Measurements from ENCODE around the gene C1orf167.

Gene C1orf167

DNA sequence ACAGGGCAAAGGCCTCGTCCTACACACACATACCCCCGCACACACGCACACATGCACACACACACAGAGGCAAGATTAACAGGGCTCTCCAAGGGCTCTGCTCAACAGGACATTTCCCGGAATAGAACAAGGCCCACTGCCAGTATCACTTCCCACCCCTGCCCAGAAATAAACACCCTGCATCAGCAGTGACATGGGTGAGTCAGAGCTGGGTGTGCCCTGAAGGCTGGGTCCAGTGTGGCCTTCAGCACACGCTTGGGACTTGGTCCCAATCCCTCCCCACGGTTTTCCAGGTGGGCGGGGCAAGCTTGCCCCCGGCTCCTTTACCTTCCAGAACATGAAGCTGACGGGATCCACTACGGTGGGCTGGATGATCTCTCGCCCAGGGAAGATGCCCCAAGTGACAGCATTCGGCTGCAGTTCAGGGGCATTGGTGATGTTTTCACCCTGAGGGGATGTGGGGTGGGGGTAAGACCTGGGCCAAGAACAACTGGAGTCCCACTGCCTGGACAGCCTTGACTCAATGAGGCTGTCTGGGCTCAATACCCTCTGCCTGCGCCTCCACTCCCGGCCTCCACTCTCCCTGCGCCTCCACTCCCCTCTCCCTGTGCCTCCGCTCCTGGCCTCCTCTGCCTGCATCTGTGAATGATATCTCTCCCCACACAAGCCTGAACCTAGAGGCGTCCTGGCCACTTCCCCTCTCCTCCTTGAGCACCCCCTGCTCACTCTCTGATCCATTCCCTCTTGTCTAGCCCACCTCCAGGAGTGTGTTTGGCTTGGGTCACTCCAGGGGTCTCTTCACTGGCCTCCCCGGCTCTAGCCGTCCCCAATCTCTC, 29.1 kb downstream of the C1orf167 start:
- TF ChIP-seq CTCF (IDR thresholded peaks at IDR 0.05; ENCODE audit: low read length), result no peak
- TF ChIP-seq EZH2 (IDR thresholded peaks at IDR 0.05; ENCODE audit: borderline replicate concordance, low read length), result no peak
- Histone ChIP-seq H3K9me2 (ENCODE audit: low read depth, low read length) (no peaks in the 10 kb centered on the region), H3K4me2 (ENCODE audit: low read length) (no peak overlapping the region), H3K4me1 (ENCODE audit: insufficient read depth, low read length, severe bottlenecking) (peaks cover under 1% of the 10 kb centered on the region), H3K79me2 (ENCODE audit: insufficient read depth, low read length) (no peaks in the 10 kb centered on the region), H4K20me1 (ENCODE audit: insufficient read depth, low read length) (no peaks in the 10 kb centered on the region), H3K27me3 (ENCODE audit: insufficient read depth, low read length) (no peaks in the 10 kb centered on the region), H3K4me3 (ENCODE audit: low read depth, low read length, poor library complexity, severe bottlenecking) (no peak overlapping the region), H3K27ac (ENCODE audit: low read depth, low read length, poor library complexity, severe bottlenecking) (no peak overlapping the region), H3K9me3 (ENCODE audit: low read length) (no peaks in the 10 kb centered on the region), H3K36me3 (ENCODE audit: insufficient read depth, low read length) (peaks cover 35% of the 10 kb centered on the region), H3K9ac (ENCODE audit: low read length) (no peak overlapping the region), H2AFZ (ENCODE audit: low read length) (no peak overlapping the region), H3F3A (ENCODE audit: insufficient read depth, low read length) (no peaks in the 10 kb centered on the region)

GRCh38 chr1:11792106-11792505, 30.1 kb downstream of the C1orf167 start:
- Histone ChIP-seq H3K9me3 (ENCODE audit: low read length) (no peaks in the 10 kb centered on the region), H3K79me2 (ENCODE audit: insufficient read depth, low read length) (no peaks in the 10 kb centered on the region), H3K4me3 (ENCODE audit: low read depth, low read length, poor library complexity, severe bottlenecking) (no peak overlapping the region), H3K4me2 (ENCODE audit: low read length) (no peak overlapping the region), H4K20me1 (ENCODE audit: insufficient read depth, low read length) (no peaks in the 10 kb centered on the region), H3K9me2 (ENCODE audit: low read depth, low read length) (no peaks in the 10 kb centered on the region), H3K27me3 (ENCODE audit: insufficient read depth, low read length) (no peaks in the 10 kb centered on the region), H3K36me3 (ENCODE audit: insufficient read depth, low read length) (peaks cover 39% of the 10 kb centered on the region), H3K27ac (ENCODE audit: low read depth, low read length, poor library complexity, severe bottlenecking) (no peak overlapping the region), H2AFZ (ENCODE audit: low read length) (no peak overlapping the region), H3K9ac (ENCODE audit: low read length) (no peak overlapping the region), H3K4me1 (ENCODE audit: insufficient read depth, low read length, severe bottlenecking) (no peaks in the 10 kb centered on the region), H3F3A (ENCODE audit: insufficient read depth, low read length) (no peaks in the 10 kb centered on the region)
- no peak for TF ChIP-seq EZH2 (IDR thresholded peaks at IDR 0.05; ENCODE audit: borderline replicate concordance, low read length)
- no peak for TF ChIP-seq CTCF (IDR thresholded peaks at IDR 0.05; ENCODE audit: low read length)

- Histone ChIP-seq H3K36me3 (ENCODE audit: insufficient read depth, low read length) (peaks cover 44% of the 10 kb centered on the region), H2AFZ (ENCODE audit: low read length) (no peak overlapping the region), H3K4me2 (ENCODE audit: low read length) (no peak overlapping the region), H4K20me1 (ENCODE audit: insufficient read depth, low read length) (no peaks in the 10 kb centered on the region), H3K9me3 (ENCODE audit: low read length) (no peaks in the 10 kb centered on the region), H3K27me3 (ENCODE audit: insufficient read depth, low read length) (no peaks in the 10 kb centered on the region), H3K4me1 (ENCODE audit: insufficient read depth, low read length, severe bottlenecking) (no peaks in the 10 kb centered on the region), H3K9ac (ENCODE audit: low read length) (no peak overlapping the region), H3K9me2 (ENCODE audit: low read depth, low read length) (no peaks in the 10 kb centered on the region), H3K79me2 (ENCODE audit: insufficient read depth, low read length) (no peaks in the 10 kb centered on the region), H3K4me3 (ENCODE audit: low read depth, low read length, poor library complexity, severe bottlenecking) (no peak overlapping the region), H3F3A (ENCODE audit: insufficient read depth, low read length) (no peaks in the 10 kb centered on the region), H3K27ac (ENCODE audit: low read depth, low read length, poor library complexity, severe bottlenecking) (no peak overlapping the region)
- TF ChIP-seq EZH2 (IDR thresholded peaks at IDR 0.05; ENCODE audit: borderline replicate concordance, low read length) (no peak), CTCF (IDR thresholded peaks at IDR 0.05; ENCODE audit: low read length) (no peak)
Observed at GRCh38 chr1:11793819-11794218, 31.8 kb downstream of the C1orf167 start.
